H1 (cell line): ENCODE measurements around the gene SCN7A. TPM values are rescaled to one million over a fixed set of nuclear protein-coding genes. Genes with fewer than 3 reads are reported as not detected.
"Not testable (repeated sequence)": the region's sequence is repeated elsewhere in the genome, so short reads cannot be mapped to it uniquely, and the experiment has no call there.

Experiments used
- CTCF ChIA-PET: fragments of 300-600 bp; sonication (Branson Sonifier 250); formaldehyde crosslinking; loops from one replicate; lab custom pipeline; 2021; ENCODE audit not compliant: partially characterized antibody; lab: Charles Lee
- POLR2A ChIA-PET: fragments of 300-600 bp; sonication (Branson Sonifier 250); formaldehyde crosslinking; loops from one replicate; lab custom pipeline; 2021; ENCODE audit warnings: inconsistent platforms; ENCODE audit not compliant: partially characterized antibody; lab: Charles Lee
- DNase-seq, 2 experiments: peaks; one replicate each; pipeline versions ENCODE4 v3.0.0 to v3.0.0-alpha.2; 2010 to 2022; ENCODE audit warnings: low spot score in 2 of 2, low read depth in 1 of 2, mixed read lengths in 1 of 2
- FAIRE-seq: peaks from 2 replicates; lab custom pipeline; 2011; peaks lifted over from hg19 to GRCh38; lab: Jason Lieb, UNC
- H2AFZ ChIP-seq: 2 replicates; pipeline ENCODE4 v1.8.1; 2012; ENCODE audit warnings: low read length, inconsistent platforms
- H2AK5ac ChIP-seq: 2 replicates; pipeline ENCODE4 v1.6.1; 2013; ENCODE audit warnings: low read depth, low read length
- H2BK120ac ChIP-seq: replicated peaks from 2 replicates; pipeline ENCODE3; 2013; ENCODE audit warnings: low read depth, low read length, inconsistent platforms
- H2BK12ac ChIP-seq: 2 replicates; pipeline ENCODE4 v1.6.1; 2013; ENCODE audit warnings: low read depth, low read length
- H2BK15ac ChIP-seq: 2 replicates; pipeline ENCODE4 v1.6.1; 2013; ENCODE audit warnings: low read length
- H2BK20ac ChIP-seq: 2 replicates; pipeline ENCODE4 v1.6.1; 2013; ENCODE audit warnings: low read length
- H2BK5ac ChIP-seq: 2 replicates; pipeline ENCODE4 v1.6.1; 2013; ENCODE audit warnings: low read depth, low read length
- H3K14ac ChIP-seq: 2 replicates; pipeline ENCODE4 v1.6.1; 2013; ENCODE audit warnings: inconsistent platforms; ENCODE audit not compliant: insufficient read length
- H3K18ac ChIP-seq: 2 replicates; pipeline ENCODE4 v1.6.1; 2013; ENCODE audit warnings: low read length; ENCODE audit errors: extremely low read depth
- H3K23ac ChIP-seq: 2 replicates; pipeline ENCODE4 v1.6.1; 2013; ENCODE audit warnings: inconsistent platforms; ENCODE audit not compliant: insufficient read length
- H3K23me2 ChIP-seq: 2 replicates; pipeline ENCODE4 v1.6.1; 2013; ENCODE audit warnings: low read depth, low read length
- H3K27ac ChIP-seq: 2 replicates; pipeline ENCODE4 v1.6.1; 2011; ENCODE audit warnings: low read depth, low read length, inconsistent platforms
- H3K27me3 ChIP-seq, 4 experiments: replicated peaks in 1 of 4; 1 replicate in 1 of 4; 2 replicates in 3 of 4; pipeline versions ENCODE4 v1.6.1 to v1.8.1; 2011 to 2013; ENCODE audit warnings: low read length in 3 of 4, mild to moderate bottlenecking in 3 of 4, inconsistent platforms in 2 of 4, mixed read lengths in 2 of 4, moderate library complexity in 1 of 4; ENCODE audit not compliant: control insufficient read depth in 3 of 4, insufficient read depth in 3 of 4; ENCODE audit errors: extremely low read depth in 1 of 4
- H3K36me3 ChIP-seq, 4 experiments: 2 replicates each; pipeline versions ENCODE4 v1.6.1 to v1.8.1; 2011 to 2013; ENCODE audit warnings: mild to moderate bottlenecking in 4 of 4, low read length in 3 of 4, moderate library complexity in 2 of 4, control low read depth in 1 of 4, inconsistent platforms in 1 of 4; ENCODE audit not compliant: insufficient read depth in 4 of 4, control insufficient read depth in 2 of 4
- H3K4ac ChIP-seq: replicated peaks from 2 replicates; pipeline ENCODE3; 2013; ENCODE audit warnings: low read length, low read depth, mixed read lengths, inconsistent platforms; ENCODE audit not compliant: insufficient read length
- H3K4me1 ChIP-seq, 4 experiments: replicated peaks in 1 of 4; 1 replicate in 1 of 4; 2 replicates in 3 of 4; pipeline versions ENCODE4 v1.6.1 to v1.8.1; 2011 to 2013; ENCODE audit warnings: low read length in 3 of 4, inconsistent platforms in 2 of 4, mixed read lengths in 1 of 4; ENCODE audit not compliant: insufficient read depth in 4 of 4, control insufficient read depth in 3 of 4
- H3K4me2 ChIP-seq, 2 experiments: 2 replicates each; pipeline versions ENCODE4 v1.6.1 to v1.8.1; 2011 to 2013; ENCODE audit warnings: low read depth in 2 of 2, low read length in 2 of 2, control low read depth in 1 of 2, inconsistent platforms in 1 of 2, mild to moderate bottlenecking in 1 of 2; ENCODE audit not compliant: insufficient read depth in 1 of 2
- H3K4me3 ChIP-seq, 4 experiments: fragments of 200-600, 300-600 bp in 1 of 4; sonication (generic), shearing (Covaris generic), sonication (Bioruptor Twin) in 1 of 4; 2 replicates each; pipeline versions ENCODE4 v1.5.1 to v1.8.1; 2011 to 2016; ENCODE audit warnings: low read length in 4 of 4, low read depth in 3 of 4, control low read depth in 2 of 4, inconsistent platforms in 2 of 4, mild to moderate bottlenecking in 2 of 4, mixed read lengths in 1 of 4, moderate library complexity in 1 of 4; ENCODE audit not compliant: insufficient read depth in 2 of 4; ENCODE audit errors: extremely low read depth in 1 of 4
- H3K56ac ChIP-seq: replicated peaks from 2 replicates; pipeline ENCODE3; 2013; ENCODE audit warnings: low read depth, mild to moderate bottlenecking, mixed read lengths, low read length, inconsistent platforms; ENCODE audit not compliant: insufficient read length
- H3K79me1 ChIP-seq: 2 replicates; pipeline ENCODE4 v1.6.1; 2013; ENCODE audit warnings: low read depth, low read length, control low read depth
- H3K79me2 ChIP-seq, 2 experiments: 2 replicates each; pipeline versions ENCODE4 v1.6.1 to v1.8.1; 2012 to 2013; ENCODE audit warnings: low read length in 2 of 2, mild to moderate bottlenecking in 2 of 2, inconsistent platforms in 1 of 2; ENCODE audit not compliant: insufficient read depth in 2 of 2, control insufficient read depth in 1 of 2
- H3K9ac ChIP-seq, 4 experiments: replicated peaks in 1 of 4; 1 replicate in 1 of 4; 2 replicates in 3 of 4; pipeline versions ENCODE4 v1.6.1 to v1.8.1; 2011 to 2013; ENCODE audit warnings: low read depth in 3 of 4, low read length in 3 of 4, control low read depth in 2 of 4, mild to moderate bottlenecking in 2 of 4, moderate library complexity in 2 of 4, inconsistent platforms in 1 of 4; ENCODE audit errors: extremely low read depth in 1 of 4
- H3K9me3 ChIP-seq, 2 experiments: 2 replicates each; pipeline versions ENCODE4 v1.6.1 to v1.8.1; 2012 to 2013; ENCODE audit warnings: mild to moderate bottlenecking in 2 of 2, moderate library complexity in 2 of 2, control low read depth in 1 of 2, inconsistent platforms in 1 of 2, low read depth in 1 of 2, low read length in 1 of 2, mixed read lengths in 1 of 2; ENCODE audit not compliant: insufficient read depth in 2 of 2
- H4K20me1 ChIP-seq, 2 experiments: replicated peaks in 1 of 2; 2 replicates each; pipeline versions ENCODE3 to v1.8.1; 2011 to 2013; ENCODE audit warnings: inconsistent platforms in 2 of 2, low read length in 2 of 2, mild to moderate bottlenecking in 1 of 2; ENCODE audit not compliant: insufficient read depth in 2 of 2, control insufficient read depth in 1 of 2
- H4K5ac ChIP-seq: 2 replicates; pipeline ENCODE4 v1.6.1; 2013; ENCODE audit warnings: low read length, low read depth, mixed read lengths, inconsistent platforms; ENCODE audit not compliant: insufficient read length
- H4K8ac ChIP-seq: 2 replicates; pipeline ENCODE4 v1.8.0; 2013; ENCODE audit warnings: mild to moderate bottlenecking, moderate library complexity, low read length, inconsistent platforms; ENCODE audit not compliant: insufficient read depth; ENCODE audit errors: extremely low read depth
- H4K91ac ChIP-seq: replicated peaks from 2 replicates; pipeline ENCODE3; 2013; ENCODE audit warnings: low read length, mixed read lengths, inconsistent platforms; ENCODE audit not compliant: insufficient read length
- WGBS, 2 experiments: shearing (Covaris generic) in 1 of 2; methylation state at CpG; one replicate each; pipeline versions ENCODE4 v1.1.6 to v1.1.7; 2013 to 2015; ENCODE audit warnings: low lambda C conversion rate in 2 of 2, mixed read lengths in 2 of 2, inconsistent platforms in 1 of 2, low coverage in 1 of 2, missing lambda C conversion rate in 1 of 2; ENCODE audit not compliant: insufficient replicate concordance in 2 of 2, insufficient coverage in 1 of 2, insufficient read length in 1 of 2; ENCODE audit errors: extremely low coverage in 1 of 2, missing lambda C conversion rate in 1 of 2; 5-methylcytosine and 5-hydroxymethylcytosine counted together
- polyA plus RNA-seq, 7 experiments: library from polyadenylated mRNA; depleted of rRNA in 3 of 7; stranded (reverse) in 5 of 7; unstranded in 2 of 7; fragments of >200 nt in 5 of 7; fragments of 200-250 nt in 2 of 7; gene quantifications; 1 replicate in 5 of 7; 2 replicates in 1 of 7; 4 replicates in 1 of 7; pipeline versions ENCODE4 v1.2.1 to v1.2.3, GENCODE V29; 2011 to 2013; ENCODE audit warnings: missing spikeins in 2 of 7, mixed read lengths in 2 of 7
- total RNA-seq: library from RNA; stranded (reverse); fragmentation: NEBNext Ultra II Directional; extraction: Animal tissue kit (Norgen Biotek cat#: 25700); gene quantifications from 2 replicates; pipeline ENCODE4 v1.2.1, GENCODE V29; 2021

Gene SCN7A
- total and polyA plus RNA-seq, 2 of the 8 experiments (the other 6 are each of a cell fraction or from before 2014, with no cell fraction given): 0.09 to 0.19 TPM

- FAIRE-seq: not testable (repeated sequence)
Observed at GRCh38 chr2:166407746-166408145, 86.3 kb downstream of the SCN7A start.

More at GRCh38 chr2:166407746-166408145, 86.3 kb downstream of the SCN7A start:
- H2BK120ac ChIP-seq, H4K8ac ChIP-seq, H3K36me3 ChIP-seq, H2BK15ac ChIP-seq, H3K14ac ChIP-seq, H3K27ac ChIP-seq, H3K56ac ChIP-seq, H2BK5ac ChIP-seq, H4K20me1 ChIP-seq, H4K91ac ChIP-seq, DNase-seq, H3K23me2 ChIP-seq, H3K27me3 ChIP-seq, H3K4me3 ChIP-seq, H3K18ac ChIP-seq, H3K23ac ChIP-seq, H2BK12ac ChIP-seq, H3K4me1 ChIP-seq, H3K9me3 ChIP-seq, H3K9ac ChIP-seq, H2AK5ac ChIP-seq, H3K79me2 ChIP-seq, H4K5ac ChIP-seq, H2AFZ ChIP-seq, H3K4me2 ChIP-seq, H3K79me1 ChIP-seq, H2BK20ac ChIP-seq, H3K4ac ChIP-seq: not testable (repeated sequence)
- POLR2A ChIA-PET: interaction anchor here (0.9 kb wide), 1 partner anchor 18 kb away, joined by 3 read pairs; no protein-coding TSS in a partner anchor
- 96% methylated on average over 2 of the region's 2 CpGs; no CpG with 5 or more reads in 1 of the 2 experiments for WGBS, 2 experiments
- CTCF ChIA-PET: interaction anchor here (0.6 to 1.2 kb wide), 3 partner anchors 10 to 487 kb away, joined by 3 to 4 read pairs (median 3); no protein-coding TSS in a partner anchor
